G401.6 (cell line): Measurements from ENCODE around the gene TEX12.
"Not testable (repeated sequence)": the region's sequence is repeated elsewhere in the genome, so short reads cannot be mapped to it uniquely, and the experiment has no call there.

Source experiments
- FAIRE-seq: peaks from 2 replicates; lab custom pipeline; 2012; peaks lifted over from hg19 to GRCh38; lab: Jason Lieb, UNC

TEX12 gene

GRCh38 chr11:112165049-112165448, 2.1 kb upstream of the TEX12 start:
- FAIRE-seq, result no peak

DNA sequence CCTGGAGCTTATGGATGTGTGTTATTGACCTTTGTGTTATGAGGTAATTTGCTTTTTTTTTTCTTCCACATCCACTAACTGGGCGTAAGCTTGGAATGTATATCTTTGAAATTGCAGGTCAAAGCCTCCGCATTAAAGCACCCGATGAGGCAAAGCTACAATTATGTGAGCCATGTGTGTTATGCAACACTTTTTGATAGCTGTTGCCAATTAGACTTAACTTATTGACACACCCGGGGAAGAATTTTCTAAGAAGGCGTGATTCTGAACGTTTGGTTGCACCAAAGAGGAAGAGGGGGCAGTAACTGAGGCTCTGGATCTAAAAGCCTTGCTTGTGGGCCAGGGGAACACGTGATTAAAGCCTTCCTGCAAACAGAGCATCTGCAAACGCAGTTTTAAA, 610 bp upstream of the TEX12 start:
- no peak for FAIRE-seq

DNA sequence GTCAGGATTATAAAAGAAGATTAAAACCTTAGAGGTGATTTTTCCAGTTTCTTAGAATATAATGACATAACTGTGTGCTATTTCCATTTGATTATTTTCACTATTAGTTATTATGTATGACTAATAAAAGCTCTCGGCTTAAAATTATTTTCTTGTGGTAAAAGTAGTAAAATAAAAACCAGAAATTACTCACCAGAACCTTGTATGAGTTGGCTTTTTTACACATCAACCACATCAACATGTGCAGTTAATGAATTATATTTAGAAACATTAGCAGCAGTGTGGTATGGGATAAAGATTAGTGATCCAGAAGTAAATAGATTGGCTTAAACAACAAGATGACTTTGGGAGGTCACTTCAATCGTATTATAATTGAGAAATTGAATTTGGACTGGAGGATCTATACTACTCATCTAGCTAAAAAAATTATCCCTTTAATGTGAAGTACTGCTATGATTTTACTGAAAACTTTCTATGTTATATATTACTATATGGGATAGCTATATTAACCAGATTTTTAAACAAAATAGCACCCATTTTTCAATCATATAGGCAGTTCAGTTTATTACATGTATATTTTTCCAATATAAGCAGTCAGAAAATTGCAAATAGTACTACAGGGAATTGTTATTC, 5.3 kb downstream of the TEX12 start:
- FAIRE-seq, result no peak

DNA sequence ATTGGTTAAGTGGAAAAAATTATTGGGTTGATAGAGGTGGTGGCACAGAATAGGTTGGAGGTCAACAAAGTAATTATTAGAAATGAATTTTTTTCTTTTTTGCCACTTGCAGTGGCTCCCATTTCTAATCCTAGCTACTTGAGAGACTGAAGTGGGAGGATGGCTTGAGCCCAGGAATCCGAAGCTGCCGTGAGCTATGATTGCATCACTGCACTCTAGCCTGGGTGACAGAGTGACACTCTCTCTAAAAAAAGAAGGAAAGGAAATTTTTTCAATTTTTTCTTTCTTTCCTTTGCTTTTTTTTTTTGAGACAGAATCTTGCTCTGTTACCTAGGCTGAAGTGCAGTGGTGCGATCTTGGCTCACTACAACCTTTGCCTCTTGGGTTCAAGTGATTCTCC, 6.0 kb downstream of the TEX12 start:
- no peak for FAIRE-seq

- peak; percentile 88 for FAIRE-seq
Measured at GRCh38 chr11:112174789-112175598, 7.8 kb downstream of the TEX12 start, which contains the start of gene BCO2. BCO2 (plus strand) TSS chr11:112175512; CDS start chr11:112175602, 90 bp downstream.

- no peak for FAIRE-seq
Measured at GRCh38 chr11:112175599-112175952, 8.4 kb downstream of the TEX12 start.

DNA sequence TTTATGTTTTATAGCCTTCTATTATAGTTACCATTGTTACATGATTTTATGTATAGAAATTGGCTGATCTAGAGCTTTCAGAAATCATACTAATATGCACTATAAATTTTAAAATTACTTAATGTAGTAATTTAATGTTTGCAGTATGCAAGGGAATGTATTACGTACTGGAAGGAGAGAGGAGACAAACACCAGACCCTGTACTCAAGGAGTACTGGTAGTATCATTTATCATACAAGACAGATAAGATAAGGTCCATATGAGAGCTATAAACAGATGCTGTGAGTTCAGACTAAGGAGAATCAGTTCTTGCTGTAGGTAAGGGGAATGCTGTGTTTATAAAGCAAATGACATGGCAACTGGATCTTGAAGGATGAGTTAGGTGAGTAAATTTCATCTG, 8.9 kb downstream of the TEX12 start:
- no peak for FAIRE-seq

- no peak for FAIRE-seq
Measured at GRCh38 chr11:112177589-112177988, 10.4 kb downstream of the TEX12 start.

- FAIRE-seq, result no peak
Measured at GRCh38 chr11:112178428-112178827, 11.3 kb downstream of the TEX12 start.

GRCh38 chr11:112178936-112179335, 11.8 kb downstream of the TEX12 start:
- no peak for FAIRE-seq

DNA sequence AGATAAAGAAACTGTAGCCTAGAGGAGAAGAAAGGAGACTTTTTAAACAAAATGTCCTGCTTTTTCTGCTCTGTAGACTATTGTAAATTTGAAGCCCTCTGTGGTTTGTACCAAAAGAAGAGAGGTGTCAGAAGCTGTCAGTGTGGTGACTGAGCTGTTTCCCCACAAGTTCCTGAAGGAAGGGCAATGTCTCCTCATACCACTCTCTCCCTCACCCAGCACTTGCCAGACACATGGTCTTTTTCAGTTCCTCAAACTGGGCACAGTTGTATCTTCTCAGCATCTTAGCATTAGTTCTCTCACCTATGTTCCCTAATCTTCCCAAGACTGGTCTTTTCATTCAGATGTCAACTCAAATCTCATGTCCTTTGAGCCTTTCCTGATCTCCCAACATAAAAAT, 12.4 kb downstream of the TEX12 start:
- no peak for FAIRE-seq

DNA sequence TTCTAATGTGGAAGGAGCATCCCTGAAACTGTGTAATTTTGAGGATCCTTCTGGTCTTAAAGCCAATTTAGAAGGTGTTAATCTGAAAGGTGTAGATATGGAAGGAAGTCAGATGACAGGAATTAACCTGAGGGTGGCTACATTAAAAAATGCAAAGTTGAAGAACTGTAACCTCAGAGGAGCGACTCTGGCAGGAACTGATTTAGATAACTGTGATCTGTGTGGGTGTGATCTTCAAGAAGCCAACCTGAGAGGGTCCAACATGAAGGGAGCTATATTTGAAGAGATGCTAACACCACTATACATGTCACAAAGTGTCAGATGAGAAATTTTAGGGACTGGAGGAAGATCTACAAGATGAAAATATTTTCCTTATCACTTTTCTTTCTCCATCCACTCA, 15.7 kb downstream of the TEX12 start:
- FAIRE-seq, result no peak

- no peak for FAIRE-seq
Measured at GRCh38 chr11:112185883-112186282, 18.7 kb downstream of the TEX12 start.

- no peak for FAIRE-seq
Measured at GRCh38 chr11:112186304-112186703, 19.1 kb downstream of the TEX12 start.

GRCh38 chr11:112195113-112195512, 27.9 kb downstream of the TEX12 start:
- not testable (repeated sequence) for FAIRE-seq

DNA sequence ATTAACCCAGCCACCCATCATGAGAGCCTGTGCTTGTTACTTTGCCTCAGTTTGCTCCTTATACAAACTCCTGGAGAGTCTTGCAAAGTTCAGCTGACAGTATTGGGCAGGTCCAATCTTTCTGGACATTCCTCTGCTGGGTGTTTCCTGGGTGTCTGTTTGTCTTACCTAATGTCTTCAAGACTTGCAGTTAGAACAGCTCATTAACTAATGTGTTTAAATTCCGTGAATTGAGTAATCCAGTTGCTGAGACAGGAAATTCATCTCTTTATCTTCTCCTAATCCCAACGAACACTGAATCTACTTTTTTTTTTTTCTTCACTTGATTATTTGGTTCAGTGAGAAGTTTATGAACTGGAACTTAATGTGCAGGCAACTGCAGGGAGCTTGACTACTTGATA, 28.8 kb downstream of the TEX12 start:
- no peak for FAIRE-seq

DNA sequence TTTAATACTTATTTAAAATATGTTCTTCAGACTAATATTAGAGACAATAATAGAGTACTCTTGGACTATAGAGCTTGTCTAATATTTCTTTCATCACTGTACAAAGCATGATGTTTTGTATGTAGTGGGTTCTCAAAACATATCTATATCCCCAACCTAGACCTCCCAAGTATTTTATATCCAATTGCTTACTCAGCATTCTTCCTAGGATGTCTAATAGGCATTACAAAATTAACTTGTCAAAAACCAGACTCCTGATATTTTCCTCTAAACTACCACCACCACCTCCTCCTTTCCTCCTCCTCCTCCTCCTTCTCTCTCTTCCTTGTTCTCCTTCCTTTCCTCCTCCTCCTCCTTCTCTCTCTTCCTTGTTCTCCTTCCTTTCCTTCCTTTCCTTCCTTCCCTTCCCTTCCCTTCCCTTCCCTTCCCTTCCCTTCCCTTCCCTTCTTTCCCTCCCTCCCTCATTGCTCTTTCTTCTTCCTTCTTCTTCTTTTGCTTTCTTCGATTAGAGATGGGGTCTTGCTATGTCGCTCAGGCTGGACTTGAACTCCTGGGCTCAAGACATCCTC, 29.4 kb downstream of the TEX12 start:
- FAIRE-seq, result no peak

DNA sequence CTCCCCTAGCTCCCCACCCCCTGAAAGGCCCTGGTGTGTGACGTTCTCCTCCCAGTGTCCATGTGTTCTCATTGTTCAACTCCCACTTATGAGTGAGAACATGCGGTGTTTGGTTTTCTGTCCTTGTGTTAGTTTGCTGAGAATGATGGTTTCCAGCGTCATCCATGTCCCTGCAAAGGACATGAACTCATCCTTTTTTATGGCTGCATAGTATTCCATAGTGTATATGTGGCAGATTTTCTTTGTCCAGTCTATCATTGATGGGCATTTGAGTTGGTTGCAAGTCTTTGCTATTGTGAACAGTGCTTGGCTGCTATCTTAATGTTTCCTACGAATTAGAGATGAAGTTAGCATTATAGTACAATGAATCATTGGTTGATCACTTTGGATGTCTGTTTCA, 31.9 kb downstream of the TEX12 start:
- not testable (repeated sequence) for FAIRE-seq

DNA sequence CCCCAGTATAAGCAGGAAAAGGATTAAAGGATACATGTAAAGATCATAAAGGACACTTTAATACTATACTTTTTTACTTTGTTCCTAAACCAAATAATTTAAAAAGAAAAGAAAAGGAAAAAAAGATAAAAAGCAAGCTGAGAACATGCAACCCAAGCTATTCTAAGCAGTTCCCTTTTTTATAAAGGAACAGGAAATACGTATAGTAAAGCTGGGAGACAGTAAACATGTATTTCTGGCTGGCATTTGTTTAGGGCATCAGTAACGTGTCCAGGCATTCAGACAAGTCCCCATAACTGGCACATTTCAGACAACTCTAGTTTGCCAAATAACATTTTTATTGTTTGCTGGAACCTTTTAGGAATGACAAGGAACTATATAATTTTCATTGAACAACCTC, 33.1 kb downstream of the TEX12 start:
- no peak for FAIRE-seq

DNA sequence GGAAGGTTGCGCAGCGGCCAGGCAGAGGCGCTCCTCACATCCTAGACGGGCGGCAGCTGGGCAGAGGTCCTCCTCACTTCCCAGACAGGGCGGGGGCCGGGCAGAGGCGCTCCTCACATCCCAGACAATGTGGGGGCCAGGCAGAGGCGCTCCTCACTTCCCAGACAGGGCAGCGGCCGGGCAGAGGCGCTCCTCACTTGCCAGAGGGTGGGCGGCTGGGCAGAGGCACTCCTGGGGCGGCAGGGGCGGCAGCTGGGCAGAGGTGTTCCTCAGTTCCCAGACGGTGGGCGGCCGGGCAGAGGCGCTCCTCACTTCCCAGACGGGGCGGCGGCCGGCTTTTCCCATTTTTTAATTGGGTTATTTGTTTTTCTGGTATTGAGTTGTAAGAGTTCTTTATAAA, 38.9 kb downstream of the TEX12 start:
- FAIRE-seq, result no peak

DNA sequence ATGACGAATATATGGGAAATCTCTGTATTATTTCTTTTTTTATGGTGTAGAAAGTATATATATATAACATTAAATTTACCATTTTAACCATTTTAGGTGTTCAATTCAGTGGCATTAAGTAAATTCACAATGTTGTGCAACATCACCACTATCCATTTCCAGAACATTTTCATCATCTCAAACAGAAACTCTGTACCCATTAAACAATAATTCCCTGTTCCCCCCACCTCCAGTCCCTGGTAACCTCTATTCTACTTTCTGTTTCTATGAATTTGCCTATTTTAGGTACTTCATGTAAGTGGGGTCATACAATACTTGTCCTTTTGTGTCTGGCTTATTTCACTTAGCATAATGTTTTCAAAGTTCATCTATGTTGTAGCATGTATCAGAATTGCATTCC, 43.7 kb downstream of the TEX12 start:
- no peak for FAIRE-seq

GRCh38 chr11:112211536-112211935, 44.4 kb downstream of the TEX12 start:
- FAIRE-seq, result no peak

DNA sequence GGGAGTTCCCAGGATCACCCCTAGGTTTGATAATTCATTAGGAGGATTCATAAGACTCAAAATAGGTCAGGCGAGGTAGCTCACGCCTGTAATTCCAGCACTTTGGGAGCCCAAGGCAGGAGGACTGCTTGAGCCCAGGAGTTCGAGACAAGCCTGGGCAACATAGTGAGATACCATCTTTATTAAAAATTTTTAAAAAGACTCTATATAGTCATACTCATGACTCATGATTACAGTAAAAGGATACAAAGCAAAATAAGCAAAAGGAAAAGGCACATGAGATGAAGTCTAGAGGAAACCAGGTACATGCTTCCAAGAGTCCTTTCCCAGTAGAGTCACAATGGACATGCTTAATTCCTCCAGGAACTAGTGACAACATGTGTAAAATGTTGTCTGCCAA, 45.1 kb downstream of the TEX12 start:
- FAIRE-seq, result no peak

DNA sequence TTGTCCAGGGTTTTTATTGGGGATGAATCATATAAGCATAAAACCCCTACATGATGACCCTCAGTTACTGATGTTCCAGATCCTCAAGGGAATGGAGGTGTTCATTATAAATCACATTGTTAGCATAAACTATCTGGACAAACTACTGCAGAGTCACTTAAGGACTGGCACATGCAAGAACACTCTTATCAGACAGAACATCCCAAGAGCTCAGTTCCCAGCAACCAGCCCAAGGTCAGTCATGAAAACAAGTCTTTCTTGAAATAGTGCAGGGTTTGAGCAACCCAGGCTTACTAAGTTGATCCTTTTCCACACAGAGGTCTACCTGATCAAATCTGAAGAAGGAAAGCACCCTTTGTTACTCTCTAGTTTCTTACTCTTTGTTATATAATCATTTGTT, 45.5 kb downstream of the TEX12 start:
- FAIRE-seq, result no peak
